Heart left ventricle (tissue), 16 donors: ENCODE data around the gene CCDC185. TPM values are rescaled to one million over a fixed set of nuclear protein-coding genes. Genes with fewer than 3 reads are reported as not detected.

Source experiments
- ATAC-seq, 4 donors: fragments of 200-7000 bp; cut with Tn5 transposase; one replicate each; pipeline ENCODE4 v1.9.1; 2020 to 2022; ENCODE audit warnings: moderate library complexity in 4 of 4, mild to moderate bottlenecking in 3 of 4, moderate number of reproducible peaks in 1 of 4
- DNase-seq, 5 donors: peaks; one replicate each; pipeline ENCODE4 v3.0.0-alpha.2; 2020
- H3K27ac ChIP-seq, 12 donors: fragments of 200-600 bp; sonication (generic) in 4 of 12; one replicate each; pipeline versions ENCODE4 v1.5.0 to v1.8.0; 2016 to 2022; ENCODE audit warnings: mild to moderate bottlenecking in 2 of 12
- H3K27me3 ChIP-seq, 9 donors: fragments of 200-600 bp; sonication (generic) in 2 of 9; one replicate each; pipeline versions ENCODE4 v1.5.1 to v1.8.0; 2016 to 2022; ENCODE audit warnings: mild to moderate bottlenecking in 3 of 9
- H3K36me3 ChIP-seq, 9 donors: fragments of 200-600 bp; sonication (generic) in 2 of 9; one replicate each; pipeline versions ENCODE4 v1.5.0 to v1.8.0; 2018 to 2022; ENCODE audit warnings: mild to moderate bottlenecking in 2 of 9
- H3K4me1 ChIP-seq, 12 donors: fragments of 200-600 bp; sonication (generic) in 4 of 12; one replicate each; pipeline versions ENCODE4 v1.5.0 to v1.8.0; 2016 to 2022; ENCODE audit warnings: mild to moderate bottlenecking in 3 of 12
- H3K4me3 ChIP-seq, 12 donors: fragments of 200-600 bp; sonication (generic) in 4 of 12; one replicate each; pipeline versions ENCODE4 v1.5.0 to v1.8.0; 2017 to 2022; ENCODE audit warnings: mild to moderate bottlenecking in 9 of 12, moderate library complexity in 4 of 12
- H3K9me3 ChIP-seq, 12 donors: fragments of 200-600 bp; sonication (generic) in 4 of 12; one replicate each; pipeline versions ENCODE4 v1.5.0 to v1.8.0; 2016 to 2022; ENCODE audit warnings: mild to moderate bottlenecking in 1 of 12
- CTCF ChIP-seq, 12 donors: fragments of 200-600 bp; sonication (generic) in 4 of 12; IDR thresholded peaks; one replicate each; pipeline versions ENCODE4 v1.5.0 to v1.8.0; 2018 to 2022; ENCODE audit warnings: antibody characterized with exemption in 12 of 12, mild to moderate bottlenecking in 5 of 12
- POLR2A ChIP-seq, 2 donors: fragments of 450-650 bp; IDR thresholded peaks; one replicate each; pipeline ENCODE4 v1.6.1; 2017; ENCODE audit warnings: antibody characterized with exemption in 2 of 2, mild to moderate bottlenecking in 2 of 2, moderate library complexity in 2 of 2
- WGBS, 4 donors: extraction: QIAGEN DNeasy Blood & Tissue Kit in 2 of 4; methylation state at CpG; one replicate each; pipeline versions ENCODE4 v1.1.5 to v1.1.7; 2013 to 2018; 5-methylcytosine and 5-hydroxymethylcytosine counted together
- intact Hi-C, 10 donors: fragments of 100-400 bp; cut with DNase I; formaldehyde crosslinking; loops; one replicate each; pipeline versions ENCODE4 v1.11.1 to v1.14.2; 2022
- polyA plus RNA-seq, 2 donors: library from polyadenylated mRNA; stranded (reverse); fragments of 200-250 nt; gene quantifications; one replicate each; pipeline ENCODE4 v1.2.3, GENCODE V29; 2013
- total RNA-seq, 9 donors: library from RNA; depleted of rRNA in 2 of 9; stranded (reverse); fragments of >200 nt in 2 of 9; fragmentation: NEBNext Ultra II Directional in 3 of 9; extraction: Animal tissue kit (Norgen Biotek cat#: 25700) in 3 of 9; gene quantifications; one replicate each; pipeline versions ENCODE4 v1.1.0 to v1.2.4, GENCODE V29; 2016 to 2023
- donor health status: ischemic (EF 13 %, LVEDD 7.1; RV severe dilation, severe dysfunction).
- donor health status: healthy with polysubstance abuse.
- donor health status: DM: no; HTN: yes; CAD: no.
- donor health status: DM: no; HTN: no; CAD: no.
- donor health status: ischemic (EF 25% LVEDD 6.9; RV normal size, moderate dysfunction).
- donor health status: ischemic (EF 25% LVEDD 5.7; RV mildly dilated, moderate dysfunction).
- donor health status: healthy.
- donor health status: DM: yes; HTN: yes; CAD: no.
- donor health status: ischemic (EF 35%, LVEDD 5.7; RV mildly dilated, moderate dysfunction).
- donor health status: nonischemic (EF 11% LVEDD 7.7; RV severe dilation, severe dysfunction).
- donor health status: DM: yes; HTN: yes; CAD: no.
- donor health status: PGD.
- donor health status: ischemic (EF 29% LVEDD 5.4; RV normal size, mild dysfunction).
- donor health status: nonischemic (EF 23%, LVEDD 6.1; RV moderate dilation, normal function).

CCDC185 gene
- total and polyA plus RNA-seq, 11 donors = not detected

DNA sequence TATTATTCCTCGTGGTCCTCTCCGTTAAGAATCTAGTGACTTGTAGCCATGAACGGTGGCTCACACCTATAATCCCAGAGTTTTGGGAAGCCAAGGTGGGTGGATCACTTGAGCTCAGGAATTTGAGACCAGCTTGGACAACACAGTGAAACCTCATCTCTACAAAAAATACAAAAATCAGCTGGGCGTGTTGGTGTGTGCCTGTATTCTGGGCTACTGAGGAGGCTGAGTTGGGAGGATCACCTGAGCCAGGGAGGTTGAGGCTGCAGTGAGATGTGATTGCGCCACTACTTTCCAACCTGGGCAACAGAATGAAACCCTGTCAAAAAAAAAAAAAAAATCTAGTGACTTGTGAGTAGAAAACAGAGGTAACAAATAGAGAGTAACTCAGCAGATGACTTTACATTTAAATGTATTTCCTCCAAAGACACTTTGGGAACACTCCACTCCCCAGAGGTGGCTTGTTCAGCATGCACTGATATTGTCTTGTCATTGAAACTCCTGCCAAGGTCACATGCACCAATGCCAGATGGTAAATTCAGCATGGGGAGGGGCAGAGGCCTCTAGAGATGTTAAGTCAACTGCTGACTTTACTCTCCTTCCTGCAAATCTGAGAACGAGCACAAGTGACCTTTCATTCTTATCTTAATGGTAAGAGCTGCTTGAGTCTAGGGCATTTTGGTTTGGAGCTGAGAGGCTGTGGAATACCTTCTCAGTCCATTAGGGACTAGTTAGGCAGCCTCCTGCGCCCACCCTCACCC is 24.9 kb downstream of the CCDC185 start:
- no peaks in the 10 kb centered on the region for H3K36me3 ChIP-seq
- no peaks in the 10 kb centered on the region for H3K9me3 ChIP-seq
- intact Hi-C loops = no loop called here
- DNase-seq = no peak
- no peak overlapping the region for H3K27ac ChIP-seq
- 64 to 73% (median 69%) methylated on average over 7 of the region's 7 CpGs for WGBS, 4 donors
- H3K4me1 ChIP-seq = peaks cover 0 to 18% (median 0%) of the 10 kb centered on the region in 12 donors
- peaks cover 0 to 2% (median 0%) of the 10 kb centered on the region in 9 donors for H3K27me3 ChIP-seq
- no peak for TF ChIP-seq CTCF (IDR thresholded peaks at IDR 0.05)
- TF ChIP-seq POLR2A (IDR thresholded peaks at IDR 0.05) = no peak
- H3K4me3 ChIP-seq = no peak overlapping the region
- ATAC-seq = peak in 2 of 4 donors; percentile 66 to 76

DNA sequence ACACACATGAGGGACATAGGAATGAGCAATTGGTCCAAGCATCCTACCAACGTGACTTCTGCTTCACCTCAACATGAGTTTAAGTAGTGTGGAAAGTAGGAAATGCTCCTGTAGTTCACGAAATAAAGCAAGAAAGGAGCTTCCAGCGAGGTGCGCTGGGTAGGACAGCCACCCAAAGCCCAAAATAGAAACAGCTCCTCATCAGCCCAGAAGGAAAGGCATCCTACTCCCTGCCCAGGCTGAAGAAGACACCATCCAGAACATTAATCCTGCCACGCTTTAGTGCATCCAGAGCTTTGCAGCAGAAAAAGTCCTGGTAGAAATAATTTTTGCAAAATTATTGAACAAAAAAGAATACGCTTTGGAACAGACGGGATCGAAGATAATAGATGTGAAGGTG is 25.9 kb downstream of the CCDC185 start:
- no peak for TF ChIP-seq CTCF (IDR thresholded peaks at IDR 0.05)
- TF ChIP-seq POLR2A (IDR thresholded peaks at IDR 0.05) = no peak
- H3K27ac ChIP-seq = no peak overlapping the region
- no peaks in the 10 kb centered on the region for H3K36me3 ChIP-seq
- H3K4me1 ChIP-seq = peaks cover 0 to 24% (median 0%) of the 10 kb centered on the region in 12 donors
- ATAC-seq = no peak
- H3K27me3 ChIP-seq = peaks cover 0 to 2% (median 0%) of the 10 kb centered on the region in 9 donors
- no peak overlapping the region for H3K4me3 ChIP-seq
- intact Hi-C loops = no loop called here
- no peak for DNase-seq
- whole genome bisulfite sequencing, 4 donors = 78 to 86% (median 85%) methylated on average over 8 of the region's 8 CpGs
- no peaks in the 10 kb centered on the region for H3K9me3 ChIP-seq

DNA sequence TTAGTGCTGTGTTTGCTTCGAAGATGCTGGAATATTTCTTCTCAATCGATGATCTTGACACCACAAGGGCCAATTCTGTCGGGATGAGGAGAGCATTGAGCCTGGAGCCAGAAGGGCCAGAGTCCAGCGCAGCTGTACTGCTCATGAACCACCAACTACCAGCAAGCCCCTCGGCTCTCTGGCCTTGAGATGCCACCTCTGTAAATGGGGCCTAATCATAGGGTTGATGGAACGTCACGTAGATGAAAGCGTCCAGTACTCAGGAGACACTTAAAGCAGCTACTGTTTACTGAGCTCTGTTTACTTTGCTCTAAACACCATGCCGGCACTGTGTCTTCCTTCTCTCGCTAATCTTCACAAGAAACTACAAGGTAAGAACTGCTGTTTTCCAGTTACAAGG is 26.3 kb downstream of the CCDC185 start:
- Histone ChIP-seq H3K36me3 (no peaks in the 10 kb centered on the region), H3K9me3 (no peaks in the 10 kb centered on the region), H3K27me3 (peaks cover 0 to 2% (median 0%) of the 10 kb centered on the region in 9 donors), H3K4me1 (peaks cover 0 to 27% (median 4%) of the 10 kb centered on the region in 12 donors), H3K27ac (no peak overlapping the region), H3K4me3 (no peak overlapping the region)
- intact Hi-C loops = no loop called here
- WGBS, 4 donors = 82 to 90% (median 88%) methylated on average over 10 of the region's 10 CpGs
- ATAC-seq (no peak), DNase-seq (no peak)
- TF ChIP-seq CTCF (IDR thresholded peaks at IDR 0.05) (no peak), POLR2A (IDR thresholded peaks at IDR 0.05) (no peak)

- H3K36me3 ChIP-seq = no peaks in the 10 kb centered on the region
- H3K4me3 ChIP-seq = no peak overlapping the region
- WGBS, 4 donors = 10 to 29% (median 21%) methylated on average over 1 of the region's 1 CpG
- peaks cover 0 to 31% (median 4%) of the 10 kb centered on the region in 12 donors for H3K4me1 ChIP-seq
- H3K9me3 ChIP-seq = no peaks in the 10 kb centered on the region
- H3K27ac ChIP-seq = no peak overlapping the region
- DNase-seq = peak in 2 of 5 donors; percentile 20 to 27
- TF ChIP-seq CTCF (IDR thresholded peaks at IDR 0.05) = no peak
- TF ChIP-seq POLR2A (IDR thresholded peaks at IDR 0.05) = no peak
- peak in 1 of 4 donors; percentile 23 for ATAC-seq
- peaks cover 0 to 2% (median 0%) of the 10 kb centered on the region in 9 donors for H3K27me3 ChIP-seq
- intact Hi-C loops = loop anchor here in 2 of 10 donors (5.0 to 10.0 kb wide), 2 partner anchors 74 to 286 kb away; no protein-coding TSS in a partner anchor
These were observed 27.8 kb downstream of the CCDC185 start for GRCh38 chr1:223421025-223421424.
